IPS-11a (cell line): Measurements from ENCODE around the gene SLC25A26.

ENCODE experiments used
- H3K4me3 ChIP-seq: one replicate; pipeline ENCODE4 v1.5.1; 2013; ENCODE audit warnings: low read depth, low read length, control low read depth

SLC25A26 gene

GRCh38 chr3:66314455-66314854, 93.7 kb downstream of the SLC25A26 start:
- H3K4me3 ChIP-seq: no peak overlapping the region

- no peak overlapping the region for H3K4me3 ChIP-seq
These were observed 97.1 kb downstream of the SLC25A26 start for GRCh38 chr3:66317750-66318376.

GRCh38 chr3:66320390-66320789, 99.6 kb downstream of the SLC25A26 start:
- no peak overlapping the region for H3K4me3 ChIP-seq

GRCh38 chr3:66322436-66322835, 101.6 kb downstream of the SLC25A26 start:
- H3K4me3 ChIP-seq: no peak overlapping the region

GRCh38 chr3:66326340-66326739, 105.5 kb downstream of the SLC25A26 start:
- no peak overlapping the region for H3K4me3 ChIP-seq

GRCh38 chr3:66335671-66336070, 114.9 kb downstream of the SLC25A26 start:
- H3K4me3 ChIP-seq: no peak overlapping the region

GRCh38 chr3:66336333-66336766, 115.5 kb downstream of the SLC25A26 start:
- H3K4me3 ChIP-seq: no peak overlapping the region

GRCh38 chr3:66338927-66339326, 118.1 kb downstream of the SLC25A26 start:
- no peak overlapping the region for H3K4me3 ChIP-seq

GRCh38 chr3:66342717-66343356, 122.0 kb downstream of the SLC25A26 start:
- no peak overlapping the region for H3K4me3 ChIP-seq

GRCh38 chr3:66344391-66344811, 123.6 kb downstream of the SLC25A26 start:
- no peak overlapping the region for H3K4me3 ChIP-seq

GRCh38 chr3:66344848-66345578, 124.2 kb downstream of the SLC25A26 start:
- H3K4me3 ChIP-seq: no peak overlapping the region

GRCh38 chr3:66348704-66349103, 127.9 kb downstream of the SLC25A26 start:
- no peak overlapping the region for H3K4me3 ChIP-seq

- H3K4me3 ChIP-seq: no peak overlapping the region
These were observed 129.8 kb downstream of the SLC25A26 start for GRCh38 chr3:66350601-66351000.

- H3K4me3 ChIP-seq: no peak overlapping the region
These were observed 132.2 kb downstream of the SLC25A26 start for GRCh38 chr3:66353039-66353438.

GRCh38 chr3:66353530-66353929, 132.7 kb downstream of the SLC25A26 start:
- H3K4me3 ChIP-seq: no peak overlapping the region

- H3K4me3 ChIP-seq: no peak overlapping the region
These were observed 133.2 kb downstream of the SLC25A26 start for GRCh38 chr3:66354001-66354400.

- no peak overlapping the region for H3K4me3 ChIP-seq
These were observed 134.6 kb downstream of the SLC25A26 start for GRCh38 chr3:66355394-66355793.

GRCh38 chr3:66355997-66356396, 135.2 kb downstream of the SLC25A26 start:
- H3K4me3 ChIP-seq: no peak overlapping the region

- H3K4me3 ChIP-seq: no peak overlapping the region
These were observed 140.6 kb downstream of the SLC25A26 start for GRCh38 chr3:66361356-66361755.

- no peak overlapping the region for H3K4me3 ChIP-seq
These were observed 141.7 kb downstream of the SLC25A26 start for GRCh38 chr3:66362541-66362941.

GRCh38 chr3:66363148-66363547, 142.3 kb downstream of the SLC25A26 start:
- H3K4me3 ChIP-seq: no peak overlapping the region

GRCh38 chr3:66365080-66365479, 144.3 kb downstream of the SLC25A26 start:
- H3K4me3 ChIP-seq: no peak overlapping the region
